ENCODE data around the gene ETV3. TPM values are rescaled to one million over a fixed set of nuclear protein-coding genes. Genes with fewer than 3 reads are reported as not detected.

ETV3 gene
- total and polyA plus RNA-seq, 10 of the 15 experiments (the other 5 are each of a cell fraction or from before 2014, with no cell fraction given): 1.7 to 13.8 (median 7.2) TPM

GRCh38 chr1:157138220-157139051 is at the start of gene ETV3 (continued):
- TF ChIP-seq ZNF592 (IDR thresholded peaks at IDR 0.05) (peak; percentile 81), TAF1 (IDR thresholded peaks at IDR 0.05; ENCODE audit: borderline replicate concordance, low read depth, low read length) (0 out of 2 replicates have a peak, but pooled peaks have one; percentile 21), ESRRA (IDR thresholded peaks at IDR 0.05; ENCODE audit: low read length) (no peak), SPI1 (IDR thresholded peaks at IDR 0.05; ENCODE audit: borderline replicate concordance, insufficient read depth, low read depth, low read length) (peak; percentile 23; the same call in 1 of the 2 replicates), ETV6 (conservative IDR thresholded peaks at IDR 0.05 in 1 of 2, IDR thresholded peaks at IDR 0.05 in 1 of 2; ENCODE audit: borderline replicate concordance in 1 of 2, low read depth in 1 of 2) (0 out of 4 replicates have a peak, but pooled peaks of 1 of the 2 experiments have one; percentile 9), ZNF217 (IDR thresholded peaks at IDR 0.05) (no peak), EZH2 (IDR thresholded peaks at IDR 0.05; ENCODE audit: borderline replicate concordance, control insufficient read depth, low read depth, low read length) (no peak), MTA2 (IDR thresholded peaks at IDR 0.05; ENCODE audit: low read depth) (peak; percentile 31; the same call in 1 of the 2 replicates), CBX3 (IDR thresholded peaks at IDR 0.05; ENCODE audit: borderline replicate concordance, low read depth) (no peak), NR2C1 (IDR thresholded peaks at IDR 0.05) (peak; percentile 59; the same call in 1 of the 2 replicates)
- TF ChIP-seq, protein P1, sequence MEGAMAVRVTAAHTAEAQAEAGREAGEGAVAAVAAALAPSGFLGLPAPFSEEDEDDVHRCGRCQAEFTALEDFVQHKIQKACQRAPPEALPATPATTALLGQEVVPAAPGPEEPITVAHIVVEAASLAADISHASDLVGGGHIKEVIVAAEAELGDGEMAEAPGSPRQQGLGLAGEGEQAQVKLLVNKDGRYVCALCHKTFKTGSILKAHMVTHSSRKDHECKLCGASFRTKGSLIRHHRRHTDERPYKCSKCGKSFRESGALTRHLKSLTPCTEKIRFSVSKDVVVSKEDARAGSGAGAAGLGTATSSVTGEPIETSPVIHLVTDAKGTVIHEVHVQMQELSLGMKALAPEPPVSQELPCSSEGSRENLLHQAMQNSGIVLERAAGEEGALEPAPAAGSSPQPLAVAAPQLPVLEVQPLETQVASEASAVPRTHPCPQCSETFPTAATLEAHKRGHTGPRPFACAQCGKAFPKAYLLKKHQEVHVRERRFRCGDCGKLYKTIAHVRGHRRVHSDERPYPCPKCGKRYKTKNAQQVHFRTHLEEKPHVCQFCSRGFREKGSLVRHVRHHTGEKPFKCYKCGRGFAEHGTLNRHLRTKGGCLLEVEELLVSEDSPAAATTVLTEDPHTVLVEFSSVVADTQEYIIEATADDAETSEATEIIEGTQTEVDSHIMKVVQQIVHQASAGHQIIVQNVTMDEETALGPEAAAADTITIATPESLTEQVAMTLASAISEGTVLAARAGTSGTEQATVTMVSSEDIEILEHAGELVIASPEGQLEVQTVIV (IDR thresholded peaks at IDR 0.05; ENCODE audit: borderline replicate concordance, partially characterized antibody): peak; percentile 15

Measured in GM12878 (cell line).